Astrocyte of the cerebellum (primary cell): ENCODE results near the gene MAFB.

Source experiments
- DNase-seq: peaks from one replicate; pipeline ENCODE4 v3.0.0-alpha.2; 2011; ENCODE audit warnings: low read depth
- H3K4me3 ChIP-seq: 2 replicates; pipeline ENCODE4 v1.5.1; 2011; ENCODE audit warnings: mild to moderate bottlenecking, low read depth, low read length, moderate library complexity
- CTCF ChIP-seq: IDR thresholded peaks from 2 replicates; pipeline ENCODE4 v1.5.1; 2012; ENCODE audit warnings: low read length, low read depth, moderate library complexity, mild to moderate bottlenecking; ENCODE audit errors: missing control alignments
- in situ Hi-C: cut with HindIII; loops from 2 replicates; pipeline ENCODE4 v1.10.0; 2017; ENCODE audit warnings: low sequenced_read_pairs

Gene MAFB

GRCh38 chr20:40663991-40664880, 24.8 kb downstream of the MAFB start:
- in situ Hi-C loops, result loop anchor here (25.0 kb wide), 1 partner anchor 877 kb away; no protein-coding TSS in a partner anchor
- TF ChIP-seq CTCF, result no peak
- H3K4me3 ChIP-seq, result no peak overlapping the region
- DNase-seq, result no peak

GRCh38 chr20:40663304-40663790, 25.7 kb downstream of the MAFB start:
- H3K4me3 ChIP-seq, result no peak overlapping the region
- TF ChIP-seq CTCF, result no peak
- in situ Hi-C loops, result loop anchor here (25.0 kb wide), 1 partner anchor 876 kb away; no protein-coding TSS in a partner anchor
- DNase-seq, result no peak

- DNase-seq, result no peak
- TF ChIP-seq CTCF, result no peak
- H3K4me3 ChIP-seq, result no peak overlapping the region
- in situ Hi-C loops, result loop anchor here (25.0 kb wide), 1 partner anchor 872 kb away; no protein-coding TSS in a partner anchor
Observed at GRCh38 chr20:40659567-40659966, 29.5 kb downstream of the MAFB start.

GRCh38 chr20:40658509-40658908, 30.5 kb downstream of the MAFB start:
- H3K4me3 ChIP-seq, result no peak overlapping the region
- no peak for TF ChIP-seq CTCF
- no peak for DNase-seq
- in situ Hi-C loops, result loop anchor here (25.0 kb wide), 1 partner anchor 871 kb away; no protein-coding TSS in a partner anchor

DNA sequence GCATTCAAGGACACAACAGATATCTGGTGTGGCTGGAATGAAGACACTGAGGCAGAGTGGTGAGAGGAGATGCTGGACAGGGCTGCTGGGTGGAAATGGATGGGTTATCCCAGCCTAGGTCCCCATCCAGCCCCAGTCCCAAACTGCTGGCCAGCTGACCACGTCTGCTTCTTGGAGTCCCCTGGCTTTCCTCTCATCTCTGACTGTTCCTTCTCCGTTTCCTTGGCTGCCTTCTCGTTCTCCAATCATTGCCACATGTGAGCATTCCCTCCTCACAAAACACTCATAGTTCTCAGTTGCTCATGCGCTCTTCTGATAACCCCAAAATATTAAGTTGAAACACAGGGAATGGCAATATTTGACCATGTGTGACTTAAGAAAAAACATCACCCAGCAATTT, 31.5 kb downstream of the MAFB start:
- no peak for DNase-seq
- TF ChIP-seq CTCF, result no peak
- no peak overlapping the region for H3K4me3 ChIP-seq
- in situ Hi-C loops, result loop anchor here (25.0 kb wide), 1 partner anchor 870 kb away; no protein-coding TSS in a partner anchor

GRCh38 chr20:40655451-40655850, 33.6 kb downstream of the MAFB start:
- no peak for TF ChIP-seq CTCF
- H3K4me3 ChIP-seq, result no peak overlapping the region
- in situ Hi-C loops, result loop anchor here (25.0 kb wide), 1 partner anchor 868 kb away; no protein-coding TSS in a partner anchor
- no peak for DNase-seq
